ENCODE results near the gene OR2M3. TPM values are rescaled to one million over a fixed set of nuclear protein-coding genes. Genes with fewer than 3 reads are reported as not detected.
"Not testable (repeated sequence)": the region's sequence is repeated elsewhere in the genome, so short reads cannot be mapped to it uniquely, and the experiment has no call there.

The OR2M3 gene
- total RNA-seq, 1 donor from 2014 or later, result not detected

- Histone ChIP-seq H3K27me3 (ENCODE audit: control insufficient read depth in 3 of 3, insufficient read depth in 3 of 3, low read length in 3 of 3) (no peaks in the 10 kb centered on the region), H3K4me3 (ENCODE audit: low read length in 3 of 3) (no peak overlapping the region)
Measured at GRCh38 chr1:248194117-248194516, 2.9 kb upstream of the OR2M3 start.

GRCh38 chr1:248215880-248216279 lies 18.8 kb downstream of the OR2M3 start:
- Histone ChIP-seq H3K36me3 (ENCODE audit: control insufficient read depth in 3 of 3, insufficient read depth in 3 of 3, low read length in 3 of 3) (no peaks in the 10 kb centered on the region), H3K9ac (ENCODE audit: low read depth in 1 of 3, low read length in 3 of 3) (no peak overlapping the region), H3K4me3 (ENCODE audit: low read length in 3 of 3) (no peak overlapping the region), H3K27me3 (ENCODE audit: control insufficient read depth in 3 of 3, insufficient read depth in 3 of 3, low read length in 3 of 3) (no peaks in the 10 kb centered on the region), H3K27ac (ENCODE audit: low read depth, low read length) (no peak overlapping the region), H3K9me3 (ENCODE audit: control insufficient read depth in 3 of 3, low read length in 3 of 3) (peaks cover 0 to 2% (median 0%) of the 10 kb centered on the region in 3 donors), H3K4me1 (ENCODE audit: control insufficient read depth in 3 of 3, insufficient read depth in 3 of 3, low read length in 3 of 3) (no peaks in the 10 kb centered on the region)

More at GRCh38 chr1:248194117-248194516, 2.9 kb upstream of the OR2M3 start:
- Histone ChIP-seq H3K9ac (ENCODE audit: low read depth in 1 of 3, low read length in 3 of 3) (no peak overlapping the region), H3K27ac (ENCODE audit: low read depth, low read length) (no peak overlapping the region), H3K9me3 (ENCODE audit: control insufficient read depth in 3 of 3, low read length in 3 of 3) (no peaks in the 10 kb centered on the region), H3K4me1 (ENCODE audit: control insufficient read depth in 3 of 3, insufficient read depth in 3 of 3, low read length in 3 of 3) (no peaks in the 10 kb centered on the region), H3K36me3 (ENCODE audit: control insufficient read depth in 3 of 3, insufficient read depth in 3 of 3, low read length in 3 of 3) (no peaks in the 10 kb centered on the region)

DNA sequence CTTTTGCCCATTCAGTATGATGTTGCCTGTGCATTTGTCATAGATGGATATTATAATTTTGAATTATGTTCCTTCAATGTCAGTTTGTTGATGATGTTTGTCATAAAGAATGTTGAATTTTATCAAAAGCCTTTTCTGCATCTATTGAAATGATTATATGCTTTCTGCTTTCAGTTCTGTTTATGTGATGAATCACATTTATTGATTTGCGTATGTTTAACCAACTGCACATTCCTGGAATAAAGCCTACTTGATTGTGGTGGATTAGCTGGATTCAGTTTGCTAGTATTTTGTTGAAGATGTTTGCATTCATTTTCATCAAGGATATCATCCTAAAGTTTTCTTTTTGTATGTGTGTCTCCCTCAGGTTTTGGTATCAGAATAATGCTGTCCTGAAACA lies 28.5 kb downstream of the OR2M3 start:
- H3K27ac ChIP-seq (ENCODE audit: low read depth, low read length), result no peak overlapping the region
- H3K9ac ChIP-seq (ENCODE audit: low read depth in 1 of 3, low read length in 3 of 3), result no peak overlapping the region
- no peaks in the 10 kb centered on the region for H3K4me1 ChIP-seq (ENCODE audit: control insufficient read depth in 3 of 3, insufficient read depth in 3 of 3, low read length in 3 of 3)
- H3K9me3 ChIP-seq (ENCODE audit: control insufficient read depth in 3 of 3, low read length in 3 of 3), result peaks cover 0 to 3% (median 2%) of the 10 kb centered on the region in 3 donors
- H3K27me3 ChIP-seq (ENCODE audit: control insufficient read depth in 3 of 3, insufficient read depth in 3 of 3, low read length in 3 of 3), result no peaks in the 10 kb centered on the region
- no peak overlapping the region for H3K4me3 ChIP-seq (ENCODE audit: low read length in 3 of 3)
- no peaks in the 10 kb centered on the region for H3K36me3 ChIP-seq (ENCODE audit: control insufficient read depth in 3 of 3, insufficient read depth in 3 of 3, low read length in 3 of 3)

DNA sequence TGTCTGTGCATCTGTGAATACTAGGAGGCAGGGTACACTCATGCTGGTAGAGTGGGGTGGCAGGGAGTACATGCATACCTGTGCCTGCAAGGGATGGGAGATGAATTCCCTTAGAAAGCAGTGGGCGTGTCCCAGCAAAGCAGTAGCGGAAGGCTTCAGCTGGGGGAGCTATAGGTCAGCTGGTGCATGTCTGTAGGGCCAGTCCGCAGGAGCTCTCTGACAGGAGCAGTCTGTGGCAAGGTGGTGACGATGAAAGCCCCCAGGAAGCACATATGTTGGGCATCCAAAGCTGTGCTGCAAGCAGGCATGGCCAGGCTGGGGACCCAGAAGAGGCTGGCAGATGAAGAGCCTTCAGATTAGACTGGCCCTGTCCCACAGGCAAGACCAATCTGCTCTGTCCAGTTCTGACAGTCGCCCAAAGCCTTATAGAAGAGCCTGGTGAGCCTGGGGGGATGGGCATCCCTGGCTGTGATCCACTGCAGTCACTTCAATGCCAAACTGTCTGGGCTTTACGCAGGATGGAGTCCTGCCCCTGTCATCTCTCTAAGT lies 32.4 kb downstream of the OR2M3 start:
- Histone ChIP-seq H3K4me3 (ENCODE audit: low read length in 3 of 3) (no peak overlapping the region), H3K4me1 (ENCODE audit: control insufficient read depth in 3 of 3, insufficient read depth in 3 of 3, low read length in 3 of 3) (no peaks in the 10 kb centered on the region), H3K27ac (ENCODE audit: low read depth, low read length) (no peak overlapping the region), H3K9ac (ENCODE audit: low read depth in 1 of 3, low read length in 3 of 3) (no peak overlapping the region), H3K36me3 (ENCODE audit: control insufficient read depth in 3 of 3, insufficient read depth in 3 of 3, low read length in 3 of 3) (no peaks in the 10 kb centered on the region), H3K27me3 (ENCODE audit: control insufficient read depth in 3 of 3, insufficient read depth in 3 of 3, low read length in 3 of 3) (no peaks in the 10 kb centered on the region), H3K9me3 (ENCODE audit: control insufficient read depth in 3 of 3, low read length in 3 of 3) (peaks cover 0 to 3% (median 0%) of the 10 kb centered on the region in 3 donors)

DNA sequence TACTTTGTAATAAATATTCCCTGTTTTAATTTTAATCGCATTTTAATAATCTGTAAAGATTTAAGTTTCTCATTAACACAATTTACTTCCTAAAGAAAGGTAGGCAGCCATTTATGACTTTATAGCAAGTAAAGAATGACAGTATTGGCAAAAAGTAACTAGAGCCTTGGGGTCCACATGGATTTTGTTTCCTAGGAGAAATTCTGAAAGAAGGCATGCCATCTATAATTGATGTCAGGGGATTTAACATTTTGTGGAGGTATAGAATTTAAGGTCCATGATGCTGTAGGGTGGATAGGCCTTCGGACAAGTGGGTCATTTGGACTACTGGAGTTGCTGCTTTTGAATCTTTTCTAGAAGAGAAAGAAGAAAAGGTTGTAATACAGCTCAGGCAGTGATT lies 34.1 kb downstream of the OR2M3 start, which contains the start of gene OR2M4:
Gene OR2M4, plus strand, starts transcription at position 301 of the 400 bp plus-strand sequence. CDS start 7,512 bp downstream, outside the sequence.
- Histone ChIP-seq H3K9me3 (ENCODE audit: control insufficient read depth in 3 of 3, low read length in 3 of 3) (peaks cover 0 to 3% (median 0%) of the 10 kb centered on the region in 3 donors), H3K27me3 (ENCODE audit: control insufficient read depth in 3 of 3, insufficient read depth in 3 of 3, low read length in 3 of 3) (no peaks in the 10 kb centered on the region), H3K27ac (ENCODE audit: low read depth, low read length) (no peak within 1 kb of the TSS), H3K4me3 (ENCODE audit: low read length in 3 of 3) (no peak within 1 kb of the TSS), H3K36me3 (ENCODE audit: control insufficient read depth in 3 of 3, insufficient read depth in 3 of 3, low read length in 3 of 3) (no peaks in the 10 kb centered on the region), H3K9ac (ENCODE audit: low read depth in 1 of 3, low read length in 3 of 3) (no peak within 1 kb of the TSS), H3K4me1 (ENCODE audit: control insufficient read depth in 3 of 3, insufficient read depth in 3 of 3, low read length in 3 of 3) (no peaks in the 10 kb centered on the region)

- Histone ChIP-seq H3K4me3 (ENCODE audit: low read length in 3 of 3) (no peak overlapping the region), H3K4me1 (ENCODE audit: control insufficient read depth in 3 of 3, insufficient read depth in 3 of 3, low read length in 3 of 3) (no peaks in the 10 kb centered on the region)
Measured at GRCh38 chr1:248239478-248239877, 42.4 kb downstream of the OR2M3 start.

GRCh38 chr1:248243204-248243603 lies 46.1 kb downstream of the OR2M3 start:
- Histone ChIP-seq H3K27ac (ENCODE audit: low read depth, low read length) (no peak overlapping the region), H3K9me3 (ENCODE audit: control insufficient read depth in 3 of 3, low read length in 3 of 3) (peaks cover 0 to 2% (median 0%) of the 10 kb centered on the region in 3 donors), H3K4me3 (ENCODE audit: low read length in 3 of 3) (no peak overlapping the region), H3K9ac (ENCODE audit: low read depth in 1 of 3, low read length in 3 of 3) (no peak overlapping the region), H3K4me1 (ENCODE audit: control insufficient read depth in 3 of 3, insufficient read depth in 3 of 3, low read length in 3 of 3) (no peaks in the 10 kb centered on the region), H3K27me3 (ENCODE audit: control insufficient read depth in 3 of 3, insufficient read depth in 3 of 3, low read length in 3 of 3) (no peaks in the 10 kb centered on the region), H3K36me3 (ENCODE audit: control insufficient read depth in 3 of 3, insufficient read depth in 3 of 3, low read length in 3 of 3) (no peaks in the 10 kb centered on the region)

More at GRCh38 chr1:248239478-248239877, 42.4 kb downstream of the OR2M3 start:
- H3K36me3 ChIP-seq (ENCODE audit: control insufficient read depth in 3 of 3, insufficient read depth in 3 of 3, low read length in 3 of 3), result no peaks in the 10 kb centered on the region
- no peak overlapping the region for H3K9ac ChIP-seq (ENCODE audit: low read depth in 1 of 3, low read length in 3 of 3)
- H3K27me3 ChIP-seq (ENCODE audit: control insufficient read depth in 3 of 3, insufficient read depth in 3 of 3, low read length in 3 of 3), result no peaks in the 10 kb centered on the region
- H3K9me3 ChIP-seq (ENCODE audit: control insufficient read depth in 3 of 3, low read length in 3 of 3), result no peaks in the 10 kb centered on the region
- H3K27ac ChIP-seq (ENCODE audit: low read depth, low read length), result no peak overlapping the region

GRCh38 chr1:248259309-248259708 lies 62.2 kb downstream of the OR2M3 start:
- not testable (repeated sequence) for H3K27ac ChIP-seq (ENCODE audit: low read depth, low read length); H3K9me3 ChIP-seq (ENCODE audit: control insufficient read depth in 3 of 3, low read length in 3 of 3); H3K9ac ChIP-seq (ENCODE audit: low read depth in 1 of 3, low read length in 3 of 3); H3K36me3 ChIP-seq (ENCODE audit: control insufficient read depth in 3 of 3, insufficient read depth in 3 of 3, low read length in 3 of 3); H3K4me3 ChIP-seq (ENCODE audit: low read length in 3 of 3); H3K27me3 ChIP-seq (ENCODE audit: control insufficient read depth in 3 of 3, insufficient read depth in 3 of 3, low read length in 3 of 3); H3K4me1 ChIP-seq (ENCODE audit: control insufficient read depth in 3 of 3, insufficient read depth in 3 of 3, low read length in 3 of 3)

Other genes with a start within 250 kb of the OR2M3 start
- gene OR2L8, start 248.4 kb upstream of the OR2M3 start, total RNA-seq, result not detected
- gene OR2AK2, start 232.0 kb upstream of the OR2M3 start, total RNA-seq, result not detected
- gene OR2L5, start 183.6 kb upstream of the OR2M3 start, total RNA-seq, result not detected
- not detected for gene OR2L2, start 167.2 kb upstream of the OR2M3 start, total RNA-seq
- gene OR2L3, start 150.4 kb upstream of the OR2M3 start, total RNA-seq, result not detected
- gene OR2L13, start 102.1 kb upstream of the OR2M3 start, total RNA-seq, result not detected
- gene OR2M5, start 52.1 kb upstream of the OR2M3 start, total RNA-seq, result not detected
- gene OR2M2, start 22.4 kb upstream of the OR2M3 start, total RNA-seq, result not detected
- gene OR2M4, start 34.2 kb downstream of the OR2M3 start, total RNA-seq, result not detected
- not detected for gene OR2T33, start 80.7 kb downstream of the OR2M3 start, total RNA-seq
- gene OR2T12, start 106.2 kb downstream of the OR2M3 start, total RNA-seq, result not detected
- not detected for gene OR2M7, start 127.3 kb downstream of the OR2M3 start, total RNA-seq
- gene OR14C36, start 151.5 kb downstream of the OR2M3 start, total RNA-seq, result not detected
- gene OR2T4, start 164.4 kb downstream of the OR2M3 start, total RNA-seq, result not detected
- not detected for gene OR2T6, start 178.5 kb downstream of the OR2M3 start, total RNA-seq
- not detected for gene OR2T1, start 205.8 kb downstream of the OR2M3 start, total RNA-seq
- not detected for gene OR2T2, start 248.4 kb downstream of the OR2M3 start, total RNA-seq

Data from skeletal muscle tissue (tissue), 4 donors.